Measurements from ENCODE around the gene PLP2. TPM values are rescaled to one million over a fixed set of nuclear protein-coding genes. Genes with fewer than 3 reads are reported as not detected.

PLP2 gene
- total and polyA plus RNA-seq, 2 of the 13 experiments (the other 11 are each of a cell fraction or from before 2014, with no cell fraction given): 0.40 to 3.6 TPM

DNA sequence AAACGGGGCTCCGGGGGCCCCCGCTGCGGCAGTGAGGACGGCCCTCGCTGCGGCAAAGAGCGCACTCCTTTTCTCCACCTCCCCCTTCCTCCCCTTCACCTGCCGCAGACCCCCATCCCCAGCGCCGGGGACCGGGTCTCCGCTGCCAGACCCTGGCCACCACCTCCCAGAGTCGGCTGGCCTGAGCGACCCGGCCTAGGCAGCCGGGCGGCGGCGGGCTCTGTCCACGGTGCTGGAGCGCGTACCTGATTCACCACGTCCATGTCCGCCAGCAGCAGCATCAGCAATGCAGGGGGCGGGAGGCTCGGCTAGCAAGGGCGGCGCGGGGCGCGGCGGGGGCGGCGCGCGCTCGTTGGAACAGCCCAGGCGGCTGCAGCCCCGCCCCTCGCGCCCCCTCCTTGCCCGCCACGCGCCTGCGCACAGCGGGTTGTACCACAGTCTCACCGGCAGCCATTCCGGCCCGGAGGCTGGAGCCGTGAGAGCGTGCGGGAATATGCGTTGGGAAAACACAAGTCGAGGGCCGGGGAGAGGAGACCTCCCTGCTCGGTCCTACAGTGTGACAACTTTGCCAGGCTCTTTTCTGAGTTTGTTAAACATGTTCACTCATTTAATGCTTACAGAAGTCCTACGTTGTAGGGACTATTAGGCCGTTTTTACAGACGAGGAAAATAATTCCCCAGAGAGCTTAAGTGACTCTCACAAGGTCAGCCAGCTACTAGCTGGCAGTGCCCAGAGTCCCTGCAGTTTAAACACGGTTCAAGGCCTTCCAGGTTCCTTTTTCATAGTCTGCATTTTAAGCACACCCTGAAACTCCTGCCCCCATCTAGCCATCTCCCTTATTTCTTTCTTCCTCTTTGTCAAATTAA, 28.4 kb downstream of the PLP2 start, which contains the start of gene SYP (continued):
- peak; percentile 44; the same call in 1 of the 2 replicates for TF ChIP-seq CBFB (CRISPR knock-in tag; IDR thresholded peaks at IDR 0.05)
- TF ChIP-seq, protein P1, sequence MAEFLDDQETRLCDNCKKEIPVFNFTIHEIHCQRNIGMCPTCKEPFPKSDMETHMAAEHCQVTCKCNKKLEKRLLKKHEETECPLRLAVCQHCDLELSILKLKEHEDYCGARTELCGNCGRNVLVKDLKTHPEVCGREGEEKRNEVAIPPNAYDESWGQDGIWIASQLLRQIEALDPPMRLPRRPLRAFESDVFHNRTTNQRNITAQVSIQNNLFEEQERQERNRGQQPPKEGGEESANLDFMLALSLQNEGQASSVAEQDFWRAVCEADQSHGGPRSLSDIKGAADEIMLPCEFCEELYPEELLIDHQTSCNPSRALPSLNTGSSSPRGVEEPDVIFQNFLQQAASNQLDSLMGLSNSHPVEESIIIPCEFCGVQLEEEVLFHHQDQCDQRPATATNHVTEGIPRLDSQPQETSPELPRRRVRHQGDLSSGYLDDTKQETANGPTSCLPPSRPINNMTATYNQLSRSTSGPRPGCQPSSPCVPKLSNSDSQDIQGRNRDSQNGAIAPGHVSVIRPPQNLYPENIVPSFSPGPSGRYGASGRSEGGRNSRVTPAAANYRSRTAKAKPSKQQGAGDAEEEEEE (CRISPR knock-in tag; IDR thresholded peaks at IDR 0.05; ENCODE audit: borderline replicate concordance): no peak
- peak; percentile 95 for TF ChIP-seq MEIS2 (CRISPR knock-in tag; IDR thresholded peaks at IDR 0.05)
- peak; percentile 84; the same call in 1 of the 2 replicates for TF ChIP-seq ZNF790 (CRISPR knock-in tag; IDR thresholded peaks at IDR 0.05; ENCODE audit: borderline replicate concordance)
- no peak for TF ChIP-seq NONO (IDR thresholded peaks at IDR 0.05)
- peak; percentile 76 for TF ChIP-seq NONO (CRISPR knock-in tag; conservative IDR thresholded peaks at IDR 0.05)
- TF ChIP-seq, protein P2, sequence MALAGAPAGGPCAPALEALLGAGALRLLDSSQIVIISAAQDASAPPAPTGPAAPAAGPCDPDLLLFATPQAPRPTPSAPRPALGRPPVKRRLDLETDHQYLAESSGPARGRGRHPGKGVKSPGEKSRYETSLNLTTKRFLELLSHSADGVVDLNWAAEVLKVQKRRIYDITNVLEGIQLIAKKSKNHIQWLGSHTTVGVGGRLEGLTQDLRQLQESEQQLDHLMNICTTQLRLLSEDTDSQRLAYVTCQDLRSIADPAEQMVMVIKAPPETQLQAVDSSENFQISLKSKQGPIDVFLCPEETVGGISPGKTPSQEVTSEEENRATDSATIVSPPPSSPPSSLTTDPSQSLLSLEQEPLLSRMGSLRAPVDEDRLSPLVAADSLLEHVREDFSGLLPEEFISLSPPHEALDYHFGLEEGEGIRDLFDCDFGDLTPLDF (CRISPR knock-in tag; IDR thresholded peaks at IDR 0.05): peak; percentile 40; the same call in 1 of the 2 replicates
- TF ChIP-seq HNRNPL (IDR thresholded peaks at IDR 0.05; ENCODE audit: low read depth, low read length): no peak
- peak; percentile 47; the same call in 1 of the 2 replicates for TF ChIP-seq SOX5 (CRISPR knock-in tag; IDR thresholded peaks at IDR 0.05; ENCODE audit: borderline replicate concordance)
- TF ChIP-seq HOXA7 (CRISPR knock-in tag; IDR thresholded peaks at IDR 0.05): no peak
- TF ChIP-seq ZNF275 (CRISPR knock-in tag; IDR thresholded peaks at IDR 0.05; ENCODE audit: borderline replicate concordance): peak; percentile 34; the same call in 1 of the 2 replicates
- TF ChIP-seq TFDP2 (CRISPR knock-in tag; IDR thresholded peaks at IDR 0.05): peak; percentile 68
- TF ChIP-seq ZBTB7A (CRISPR knock-in tag; IDR thresholded peaks at IDR 0.05): peak; percentile 57; the same call in 1 of the 2 replicates
- peak; percentile 47; the same call in 1 of the 2 replicates for TF ChIP-seq TGIF2 (CRISPR knock-in tag; IDR thresholded peaks at IDR 0.05)
- TF ChIP-seq, protein P3, sequence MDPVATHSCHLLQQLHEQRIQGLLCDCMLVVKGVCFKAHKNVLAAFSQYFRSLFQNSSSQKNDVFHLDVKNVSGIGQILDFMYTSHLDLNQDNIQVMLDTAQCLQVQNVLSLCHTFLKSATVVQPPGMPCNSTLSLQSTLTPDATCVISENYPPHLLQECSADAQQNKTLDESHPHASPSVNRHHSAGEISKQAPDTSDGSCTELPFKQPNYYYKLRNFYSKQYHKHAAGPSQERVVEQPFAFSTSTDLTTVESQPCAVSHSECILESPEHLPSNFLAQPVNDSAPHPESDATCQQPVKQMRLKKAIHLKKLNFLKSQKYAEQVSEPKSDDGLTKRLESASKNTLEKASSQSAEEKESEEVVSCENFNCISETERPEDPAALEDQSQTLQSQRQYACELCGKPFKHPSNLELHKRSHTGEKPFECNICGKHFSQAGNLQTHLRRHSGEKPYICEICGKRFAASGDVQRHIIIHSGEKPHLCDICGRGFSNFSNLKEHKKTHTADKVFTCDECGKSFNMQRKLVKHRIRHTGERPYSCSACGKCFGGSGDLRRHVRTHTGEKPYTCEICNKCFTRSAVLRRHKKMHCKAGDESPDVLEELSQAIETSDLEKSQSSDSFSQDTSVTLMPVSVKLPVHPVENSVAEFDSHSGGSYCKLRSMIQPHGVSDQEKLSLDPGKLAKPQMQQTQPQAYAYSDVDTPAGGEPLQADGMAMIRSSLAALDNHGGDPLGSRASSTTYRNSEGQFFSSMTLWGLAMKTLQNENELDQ (CRISPR knock-in tag; IDR thresholded peaks at IDR 0.05; ENCODE audit: borderline replicate concordance): peak; percentile 25; the same call in 1 of the 2 replicates
- TF ChIP-seq ZNF713 (CRISPR knock-in tag; IDR thresholded peaks at IDR 0.05): no peak
- TF ChIP-seq ZNF878 (CRISPR knock-in tag; IDR thresholded peaks at IDR 0.05): 0 out of 2 replicates have a peak, but pooled peaks have one; percentile 43
- TF ChIP-seq ZNF768 (CRISPR knock-in tag; IDR thresholded peaks at IDR 0.05): peak; percentile 71
- TF ChIP-seq RCOR2 (CRISPR knock-in tag; IDR thresholded peaks at IDR 0.05): no peak
- TF ChIP-seq ZNF598 (CRISPR knock-in tag; IDR thresholded peaks at IDR 0.05; ENCODE audit: borderline replicate concordance): no peak
- TF ChIP-seq AGO1 (IDR thresholded peaks at IDR 0.05; ENCODE audit: low read depth, low read length, poor library complexity, severe bottlenecking): peak; percentile 42
